ENCODE data around the gene KLK8.
A peak's percentile ranks its signal among the peaks of the same experiment; 100 is the strongest.
"Not testable (repeated sequence)": the region's sequence is repeated elsewhere in the genome, so short reads cannot be mapped to it uniquely, and the experiment has no call there.

Gene KLK8

GRCh38 chr19:51018745-51019543, 17.5 kb upstream of the KLK8 start:
- no peak for DNase-seq (ENCODE audit: low spot score)

GRCh38 chr19:51016798-51017683, 15.6 kb upstream of the KLK8 start:
- peak; percentile 15 for DNase-seq (ENCODE audit: low spot score)

- DNase-seq (ENCODE audit: low spot score) = no peak
Measured at GRCh38 chr19:51015691-51016267, 14.4 kb upstream of the KLK8 start.

- no peak for DNase-seq (ENCODE audit: low spot score)
Measured at GRCh38 chr19:51014242-51014641, 12.8 kb upstream of the KLK8 start.

GRCh38 chr19:51012661-51013190, 11.3 kb upstream of the KLK8 start:
- no peak for DNase-seq (ENCODE audit: low spot score)

GRCh38 chr19:51010066-51010795, 8.8 kb upstream of the KLK8 start:
- no peak for DNase-seq (ENCODE audit: low spot score)

- DNase-seq (ENCODE audit: low spot score) = no peak
Measured at GRCh38 chr19:51009061-51009891, 7.9 kb upstream of the KLK8 start.

- DNase-seq (ENCODE audit: low spot score) = no peak
Measured at GRCh38 chr19:51007488-51007887, 6.1 kb upstream of the KLK8 start.

- no peak for DNase-seq (ENCODE audit: low spot score)
Measured at GRCh38 chr19:51006406-51006805, 5.0 kb upstream of the KLK8 start.

- no peak for DNase-seq (ENCODE audit: low spot score)
Measured at GRCh38 chr19:51005248-51005647, 3.8 kb upstream of the KLK8 start.

GRCh38 chr19:51003316-51003715, 1.9 kb upstream of the KLK8 start:
- DNase-seq (ENCODE audit: low spot score) = no peak

GRCh38 chr19:51002542-51003311, 1.3 kb upstream of the KLK8 start:
- peak; percentile 6 for DNase-seq (ENCODE audit: low spot score)

GRCh38 chr19:51002089-51002532, 707 bp upstream of the KLK8 start:
- no peak for DNase-seq (ENCODE audit: low spot score)

- DNase-seq (ENCODE audit: low spot score) = no peak
Measured at GRCh38 chr19:51000981-51001380, 423 bp downstream of the KLK8 start.

- no peak for DNase-seq (ENCODE audit: low spot score)
Measured at GRCh38 chr19:51000426-51000825, 978 bp downstream of the KLK8 start.

GRCh38 chr19:50998686-50999085, 2.7 kb downstream of the KLK8 start:
- DNase-seq (ENCODE audit: low spot score) = no peak

GRCh38 chr19:50998061-50998460, 3.3 kb downstream of the KLK8 start:
- no peak for DNase-seq (ENCODE audit: low spot score)

- DNase-seq (ENCODE audit: low spot score) = no peak
Measured at GRCh38 chr19:50994129-50994528, 7.3 kb downstream of the KLK8 start.

- DNase-seq (ENCODE audit: low spot score) = no peak
Measured at GRCh38 chr19:50992666-50993035, 8.8 kb downstream of the KLK8 start.

- not testable (repeated sequence) for DNase-seq (ENCODE audit: low spot score)
Measured at GRCh38 chr19:50984416-50984815, 17.0 kb downstream of the KLK8 start.
